PC-3 (cell line): ENCODE data around the gene BLNK. TPM values are rescaled to one million over a fixed set of nuclear protein-coding genes. Genes with fewer than 3 reads are reported as not detected.

Experiments
- ATAC-seq: fragments of 200-7000 bp; cut with Tn5 transposase; 2 replicates; pipeline ENCODE4 v1.9.1; 2020; ENCODE audit warnings: mild to moderate bottlenecking, moderate library complexity
- BruUV-seq: library from RNA; stranded (reverse); fragments of 400-500 nt; replicated peaks from 2 replicates; lab custom pipeline; 2021; lab: Mats Ljungman, UMichigan
- CTCF ChIA-PET: fragments of 300-600 bp; sonication (Branson Sonifier 250); formaldehyde crosslinking; loops from one replicate; lab custom pipeline; 2022; ENCODE audit warnings: antibody characterized with exemption; lab: Charles Lee
- POLR2A ChIA-PET: fragments of 300-600 bp; sonication (Branson Sonifier 250); formaldehyde crosslinking; loops from one replicate; lab custom pipeline; 2022; ENCODE audit warnings: antibody characterized with exemption; ENCODE audit not compliant: unreplicated experiment; lab: Charles Lee
- DNase-seq: peaks from one replicate; pipeline ENCODE4 v3.0.0-alpha.2; 2015
- H2AFZ ChIP-seq: fragments of 300-600 bp; sonication (generic); 2 replicates; pipeline ENCODE4 v1.6.0; 2016; ENCODE audit warnings: antibody characterized with exemption, low read length
- H3F3A ChIP-seq: fragments of 300-600 bp; sonication (generic); one replicate; pipeline ENCODE4 v1.6.0; 2017; ENCODE audit warnings: antibody characterized with exemption, low read length, control low read depth, mild to moderate bottlenecking; ENCODE audit not compliant: unreplicated experiment
- H3K27ac ChIP-seq: fragments of 300-600 bp; sonication (generic); 2 replicates; pipeline ENCODE4 v1.5.1; 2016; ENCODE audit warnings: mild to moderate bottlenecking, low read length
- H3K27me3 ChIP-seq: fragments of 300-600 bp; sonication (generic); 2 replicates; pipeline ENCODE4 v1.6.1; 2016; ENCODE audit warnings: low read length, mixed read lengths
- H3K36me3 ChIP-seq: fragments of 300-600 bp; sonication (generic); 2 replicates; pipeline ENCODE4 v1.6.1; 2016; ENCODE audit warnings: low read depth, mixed run types, low read length, mixed read lengths
- H3K4me1 ChIP-seq: fragments of 300-600 bp; sonication (generic); 2 replicates; pipeline ENCODE4 v1.5.1; 2016; ENCODE audit warnings: low read length; ENCODE audit not compliant: insufficient read depth
- H3K4me2 ChIP-seq: fragments of 300-600 bp; sonication (generic); 2 replicates; pipeline ENCODE4 v1.6.0; 2016; ENCODE audit warnings: low read length
- H3K4me3 ChIP-seq: fragments of 300-600 bp; sonication (generic); 2 replicates; pipeline ENCODE4 v1.5.1; 2016; ENCODE audit warnings: mild to moderate bottlenecking, low read length, mixed read lengths
- H3K79me2 ChIP-seq: fragments of 300-600 bp; sonication (generic); 2 replicates; pipeline ENCODE4 v1.6.1; 2017; ENCODE audit warnings: low read length, mixed read lengths
- H3K9ac ChIP-seq: fragments of 300-600 bp; sonication (generic); 2 replicates; pipeline ENCODE4 v1.6.0; 2016; ENCODE audit warnings: mild to moderate bottlenecking, low read length
- H3K9me2 ChIP-seq: fragments of 300-600 bp; sonication (generic); replicated peaks from 2 replicates; pipeline ENCODE4 v1.6.1; 2016; ENCODE audit warnings: mixed run types, low read length, mixed read lengths
- H3K9me3 ChIP-seq: fragments of 300-600 bp; sonication (generic); 2 replicates; pipeline ENCODE4 v1.6.1; 2016; ENCODE audit warnings: low read length, mixed read lengths
- H4K20me1 ChIP-seq: fragments of 300-600 bp; sonication (generic); 2 replicates; pipeline ENCODE4 v1.6.1; 2016; ENCODE audit warnings: low read length, mixed read lengths
- CTCF ChIP-seq: fragments of 300-600 bp; sonication (generic); conservative IDR thresholded peaks from 2 replicates; pipeline ENCODE4 v1.5.1; 2017; ENCODE audit warnings: antibody characterized with exemption, low read depth, mild to moderate bottlenecking, low read length
- EZH2 ChIP-seq: fragments of 300-600 bp; sonication (generic); IDR thresholded peaks from one replicate; pipeline ENCODE4 v1.6.1; 2017; ENCODE audit warnings: antibody characterized with exemption, mild to moderate bottlenecking, low read length; ENCODE audit not compliant: unreplicated experiment
- EZH2phosphoT487 ChIP-seq: fragments of 300-600 bp; sonication (generic); IDR thresholded peaks from 2 replicates; pipeline ENCODE4 v1.6.1; 2018; ENCODE audit warnings: mild to moderate bottlenecking, antibody characterized with exemption, low read length, borderline replicate concordance
- intact Hi-C: fragments of 100-400 bp; cut with micrococcal nuclease; formaldehyde crosslinking; loops from 2 replicates; pipeline ENCODE4 v1.9.0; 2023
- total RNA-seq: library from RNA; depleted of rRNA; stranded (reverse); fragments of >200 nt; gene quantifications from 2 replicates; pipeline ENCODE4 v1.2.3, GENCODE V29; 2014

The BLNK gene
- total RNA-seq, 1 experiment from 2014 or later: not detected

GRCh38 chr10:96317067-96317833, 45.9 kb upstream of the BLNK start:
- no TSS peak for BruUV-seq
- Histone ChIP-seq H3K9me2 (no peaks in the 10 kb centered on the region), H2AFZ (no peak overlapping the region), H3K79me2 (no peaks in the 10 kb centered on the region), H3K4me1 (no peaks in the 10 kb centered on the region), H3K36me3 (no peaks in the 10 kb centered on the region), H3K4me2 (no peak overlapping the region), H3K4me3 (no peak overlapping the region), H3K27me3 (peaks cover 60% of the 10 kb centered on the region), H3F3A (no peaks in the 10 kb centered on the region), H4K20me1 (no peaks in the 10 kb centered on the region), H3K9ac (no peak overlapping the region), H3K27ac (no peak overlapping the region), H3K9me3 (no peaks in the 10 kb centered on the region)
- DNase-seq (no peak), ATAC-seq (no peak)
- POLR2A ChIA-PET: no interaction called here
- CTCF ChIA-PET: no interaction called here
- no peak for TF ChIP-seq EZH2
- TF ChIP-seq CTCF: peak; percentile 26; the same call in 1 of the 2 replicates
- intact Hi-C loops: no loop called here

GRCh38 chr10:96313344-96313743, 42.0 kb upstream of the BLNK start:
- POLR2A ChIA-PET: no interaction called here

More at GRCh38 chr10:96313344-96313743, 42.0 kb upstream of the BLNK start:
- no TSS peak for BruUV-seq
- DNase-seq: no peak
- Histone ChIP-seq H3K27ac (no peak overlapping the region), H3K27me3 (peaks cover 39% of the 10 kb centered on the region), H3K4me1 (no peaks in the 10 kb centered on the region), H4K20me1 (no peaks in the 10 kb centered on the region), H3F3A (no peaks in the 10 kb centered on the region), H3K9me3 (no peaks in the 10 kb centered on the region), H3K9me2 (no peaks in the 10 kb centered on the region), H3K4me2 (no peak overlapping the region), H3K4me3 (no peak overlapping the region), H3K36me3 (no peaks in the 10 kb centered on the region), H3K9ac (no peak overlapping the region), H2AFZ (no peak overlapping the region), H3K79me2 (no peaks in the 10 kb centered on the region)
- intact Hi-C loops: no loop called here
- ATAC-seq: no peak
- TF ChIP-seq EZH2: no peak
- TF ChIP-seq CTCF: no peak
- no peak for TF ChIP-seq EZH2phosphoT487
- CTCF ChIA-PET: no interaction called here
